Measurements from ENCODE around the gene CDK12. TPM values are rescaled to one million over a fixed set of nuclear protein-coding genes. Genes with fewer than 3 reads are reported as not detected.

The CDK12 gene
- total and polyA plus RNA-seq, 10 of the 15 experiments (the other 5 are each of a cell fraction or from before 2014, with no cell fraction given) = 3.2 to 55.1 (median 31.9) TPM

DNA sequence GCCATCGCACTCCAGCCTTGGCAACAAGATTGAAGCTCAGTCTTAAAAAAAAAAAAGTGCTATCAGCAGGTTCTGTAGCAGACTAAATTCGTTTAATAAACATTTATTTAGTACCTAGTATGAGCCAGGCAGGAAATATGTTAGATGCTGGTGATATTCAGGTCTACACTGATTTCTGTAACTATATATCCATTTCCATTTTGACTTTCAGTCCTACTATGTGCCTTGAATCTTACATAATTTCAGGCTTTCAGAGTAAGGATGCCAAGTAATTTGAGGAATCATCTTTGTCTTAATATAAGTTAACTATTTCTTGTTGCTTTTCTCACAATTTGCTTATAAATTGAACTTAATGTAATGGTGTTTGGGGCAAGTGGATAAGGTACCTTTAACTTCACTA is 46.2 kb downstream of the CDK12 start:
- H4K20me1 ChIP-seq (ENCODE audit: control insufficient read depth, insufficient read depth) = no peaks in the 10 kb centered on the region
- FAIRE-seq (no peak), DNase-seq (ENCODE audit: low read depth, low spot score) (no peak), ATAC-seq (no peak)
- no peak overlapping the region for H2AFZ ChIP-seq (ENCODE audit: control insufficient read depth, low read depth, low read length)
- ChIA-PET POLR2A (no interaction called here), RAD21 (ENCODE audit: unreplicated experiment) (no interaction called here), CTCF (no interaction called here), SMC1A (ENCODE audit: uncharacterized antibody, unreplicated experiment) (no interaction called here)
- no peaks in the 10 kb centered on the region for H3K4me1 ChIP-seq (ENCODE audit: control insufficient read depth, insufficient read depth, low read length)
- H3K4me2 ChIP-seq (ENCODE audit: control insufficient read depth, insufficient read depth) = no peak overlapping the region
- no peaks in the 10 kb centered on the region for H3K27me3 ChIP-seq (replicated peaks in 1 of 2; ENCODE audit: control insufficient read depth in 2 of 2, insufficient read depth in 2 of 2, low read length in 1 of 2)
- BruUV-seq (replicated peaks) = no TSS peak
- no peak overlapping the region for H3K4me3 ChIP-seq
- in situ Hi-C loops (cut with MboI) = no loop called here
- 88% methylated on average over 2 of the region's 2 CpGs for WGBS (ENCODE audit: insufficient coverage, insufficient replicate concordance, low lambda C conversion rate, missing lambda C conversion rate)
- H3K9me3 ChIP-seq (replicated peaks; ENCODE audit: control insufficient read depth, insufficient read depth, low read length) = no peaks in the 10 kb centered on the region
- intact Hi-C loops (cut with micrococcal nuclease; ENCODE audit: unreplicated experiment) = no loop called here
- H3K27ac ChIP-seq (ENCODE audit: control insufficient read depth, insufficient read depth) = no peak overlapping the region
- peaks cover 9 to 33% of the 10 kb centered on the region in 2 experiments for H3K36me3 ChIP-seq (ENCODE audit: control insufficient read depth in 2 of 2, insufficient read depth in 2 of 2, low read length in 1 of 2)
- H3K79me2 ChIP-seq (ENCODE audit: control insufficient read depth, insufficient read depth, low read length) = no peaks in the 10 kb centered on the region
- no peak overlapping the region for H3K9ac ChIP-seq (ENCODE audit: control insufficient read depth, insufficient read depth, low read length)
- TF ChIP-seq STAT3 (IDR thresholded peaks at IDR 0.05; ENCODE audit: low read depth, low read length) (no peak), SUPT20H (IDR thresholded peaks at IDR 0.05; ENCODE audit: borderline replicate concordance, control insufficient read depth, low read depth, low read length) (no peak), ZNF217 (IDR thresholded peaks at IDR 0.05) (no peak), YY1 (IDR thresholded peaks at IDR 0.05; ENCODE audit: low read depth, low read length) (no peak)

- H3K27me3 ChIP-seq (replicated peaks in 1 of 2; ENCODE audit: control insufficient read depth in 2 of 2, insufficient read depth in 2 of 2, low read length in 1 of 2) = no peaks in the 10 kb centered on the region
- H3K27ac ChIP-seq (ENCODE audit: control insufficient read depth, insufficient read depth) = no peak overlapping the region
- H3K36me3 ChIP-seq (ENCODE audit: control insufficient read depth in 2 of 2, insufficient read depth in 2 of 2, low read length in 1 of 2) = peaks cover 7 to 36% of the 10 kb centered on the region in 2 experiments
- FAIRE-seq = no peak
- TF ChIP-seq SMARCA5 (IDR thresholded peaks at IDR 0.05) (no peak), SMAD5 (IDR thresholded peaks at IDR 0.05; ENCODE audit: low read depth) (no peak), KDM1A (IDR thresholded peaks at IDR 0.05; ENCODE audit: borderline replicate concordance) (no peak), ETV6 (conservative IDR thresholded peaks at IDR 0.05 in 1 of 2, IDR thresholded peaks at IDR 0.05 in 1 of 2; ENCODE audit: borderline replicate concordance in 1 of 2, low read depth in 1 of 2) (no peak), ZBED1 (IDR thresholded peaks at IDR 0.05; ENCODE audit: borderline replicate concordance) (no peak), CBX3 (IDR thresholded peaks at IDR 0.05; ENCODE audit: borderline replicate concordance, low read depth) (no peak), GATAD2B (conservative IDR thresholded peaks at IDR 0.05; ENCODE audit: low read depth) (no peak), SIX5 (IDR thresholded peaks at IDR 0.05; ENCODE audit: low read depth, low read length, severe bottlenecking) (no peak)
- BruUV-seq (replicated peaks) = no TSS peak
- H3K9ac ChIP-seq (ENCODE audit: control insufficient read depth, insufficient read depth, low read length) = no peak overlapping the region
- intact Hi-C loops (cut with micrococcal nuclease; ENCODE audit: unreplicated experiment) (no loop called here), in situ Hi-C loops (cut with MboI) (no loop called here)
- DNase-seq (ENCODE audit: low read depth, low spot score) = no peak
- no peaks in the 10 kb centered on the region for H3K9me3 ChIP-seq (replicated peaks; ENCODE audit: control insufficient read depth, insufficient read depth, low read length)
- ATAC-seq = no peak
- ChIA-PET SMC1A (ENCODE audit: uncharacterized antibody, unreplicated experiment) (no interaction called here), POLR2A (interaction anchor here (0.6 kb wide), 2 partner anchors 24 to 357 kb away, joined by 3 read pairs; no protein-coding TSS in a partner anchor), CTCF (interaction anchor here (1.2 kb wide), 1 partner anchor 29 kb away, joined by 3 read pairs; no protein-coding TSS in a partner anchor), RAD21 (ENCODE audit: unreplicated experiment) (no interaction called here)
- 97% methylated on average over 2 of the region's 2 CpGs for WGBS (ENCODE audit: insufficient coverage, insufficient replicate concordance, low lambda C conversion rate, missing lambda C conversion rate)
- H3K4me2 ChIP-seq (ENCODE audit: control insufficient read depth, insufficient read depth) = no peak overlapping the region
- no peak overlapping the region for H2AFZ ChIP-seq (ENCODE audit: control insufficient read depth, low read depth, low read length)
- no peaks in the 10 kb centered on the region for H3K4me1 ChIP-seq (ENCODE audit: control insufficient read depth, insufficient read depth, low read length)
- H3K79me2 ChIP-seq (ENCODE audit: control insufficient read depth, insufficient read depth, low read length) = no peaks in the 10 kb centered on the region
- no peak overlapping the region for H3K4me3 ChIP-seq
- no peaks in the 10 kb centered on the region for H4K20me1 ChIP-seq (ENCODE audit: control insufficient read depth, insufficient read depth)
Measured at GRCh38 chr17:39508987-39509386, 47.7 kb downstream of the CDK12 start.

All from GM12878 (cell line).